ENCODE measurements around the gene SLC46A2. TPM values are rescaled to one million over a fixed set of nuclear protein-coding genes. Genes with fewer than 3 reads are reported as not detected.

SLC46A2 gene, protein sequence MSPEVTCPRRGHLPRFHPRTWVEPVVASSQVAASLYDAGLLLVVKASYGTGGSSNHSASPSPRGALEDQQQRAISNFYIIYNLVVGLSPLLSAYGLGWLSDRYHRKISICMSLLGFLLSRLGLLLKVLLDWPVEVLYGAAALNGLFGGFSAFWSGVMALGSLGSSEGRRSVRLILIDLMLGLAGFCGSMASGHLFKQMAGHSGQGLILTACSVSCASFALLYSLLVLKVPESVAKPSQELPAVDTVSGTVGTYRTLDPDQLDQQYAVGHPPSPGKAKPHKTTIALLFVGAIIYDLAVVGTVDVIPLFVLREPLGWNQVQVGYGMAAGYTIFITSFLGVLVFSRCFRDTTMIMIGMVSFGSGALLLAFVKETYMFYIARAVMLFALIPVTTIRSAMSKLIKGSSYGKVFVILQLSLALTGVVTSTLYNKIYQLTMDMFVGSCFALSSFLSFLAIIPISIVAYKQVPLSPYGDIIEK
- total RNA-seq: not detected in 2 replicates
- long read RNA-seq: 0 reads

- Mint-ChIP-seq H3K4me1 (ENCODE audit: low read depth) (peaks cover 4% of the 10 kb centered on the region), H3K9me3 (ENCODE audit: low read depth) (no peaks in the 10 kb centered on the region), H3K27me3 (peaks cover 52% of the 10 kb centered on the region), H3K36me3 (ENCODE audit: insufficient read depth) (no peaks in the 10 kb centered on the region), H3K27ac (no peak within 1 kb of the TSS), H3K4me3 (ENCODE audit: low read depth) (peak within 1 kb of the TSS; percentile 68)
- TF ChIP-seq CTCF (IDR thresholded peaks at IDR 0.05; ENCODE audit: unreplicated experiment): no peak
- DNase-seq (ENCODE audit: low spot score, unreplicated experiment): peak; percentile 16
These were observed at the start of gene SLC46A2 for GRCh38 chr9:112890106-112891081. SLC46A2 (minus strand) TSS chr9:112890876; CDS start chr9:112890681, 195 bp downstream.

GRCh38 chr9:112939418-112939817, 48.7 kb upstream of the SLC46A2 start:
- no peak overlapping the region for H3K27ac Mint-ChIP-seq
- TF ChIP-seq CTCF (IDR thresholded peaks at IDR 0.05; ENCODE audit: unreplicated experiment): no peak
- H3K4me3 Mint-ChIP-seq (ENCODE audit: low read depth): no peak overlapping the region
- no peaks in the 10 kb centered on the region for H3K36me3 Mint-ChIP-seq (ENCODE audit: insufficient read depth)
- no peaks in the 10 kb centered on the region for H3K9me3 Mint-ChIP-seq (ENCODE audit: low read depth)
- no peaks in the 10 kb centered on the region for H3K4me1 Mint-ChIP-seq (ENCODE audit: low read depth)
- peaks cover 58% of the 10 kb centered on the region for H3K27me3 Mint-ChIP-seq
- no peak for DNase-seq (ENCODE audit: low spot score, unreplicated experiment)

DNA sequence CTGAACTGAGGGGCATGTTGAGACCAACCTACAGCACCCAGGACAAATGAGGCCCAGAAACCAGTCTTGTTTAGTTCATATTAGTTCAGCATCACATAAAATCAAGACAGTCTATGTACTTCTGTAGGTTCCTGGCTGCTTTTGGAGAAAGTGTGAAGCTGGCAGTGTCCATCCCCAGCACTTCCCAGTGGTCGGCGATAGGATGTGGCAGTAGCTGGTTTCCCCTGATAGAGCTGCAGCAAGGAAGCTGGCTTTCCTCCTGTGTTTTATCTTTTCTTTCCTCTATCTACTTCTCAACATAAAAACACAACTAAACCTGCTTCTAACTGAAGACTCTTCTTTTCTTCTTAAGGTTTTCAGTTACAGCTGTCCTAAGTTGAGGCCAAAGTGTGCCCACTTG, 43.0 kb upstream of the SLC46A2 start:
- no peak overlapping the region for H3K4me3 Mint-ChIP-seq (ENCODE audit: low read depth)

DNA sequence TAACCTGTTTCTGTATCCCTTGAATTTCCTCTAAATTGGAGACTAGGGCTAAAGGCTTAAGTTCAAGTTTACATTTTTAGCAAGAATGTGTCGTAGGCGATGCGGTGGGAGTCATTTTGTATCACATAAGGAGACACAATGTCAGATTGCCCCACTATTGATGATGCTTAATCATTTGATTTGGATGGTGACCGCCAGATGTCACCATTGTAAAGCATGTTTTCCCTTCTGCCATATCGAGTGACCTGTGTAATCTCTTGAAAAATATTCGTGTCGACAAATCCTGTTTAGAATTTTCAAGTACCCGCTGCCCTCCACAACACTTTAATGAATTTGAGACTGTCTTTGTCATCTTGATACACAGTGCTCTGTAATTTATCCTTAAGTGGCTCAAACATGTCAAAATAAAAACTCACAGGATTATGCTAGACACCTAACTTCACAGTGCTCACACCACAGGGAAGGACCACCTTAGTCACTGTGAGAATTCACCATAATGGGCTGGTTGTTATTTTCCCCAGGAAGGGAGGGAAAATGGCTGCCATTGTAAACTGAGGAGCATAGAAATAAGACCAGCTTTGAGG, 34.5 kb upstream of the SLC46A2 start:
- no peaks in the 10 kb centered on the region for H3K4me1 Mint-ChIP-seq (ENCODE audit: low read depth)
- H3K27me3 Mint-ChIP-seq: peaks cover 29% of the 10 kb centered on the region
- H3K9me3 Mint-ChIP-seq (ENCODE audit: low read depth): no peaks in the 10 kb centered on the region
- H3K36me3 Mint-ChIP-seq (ENCODE audit: insufficient read depth): no peaks in the 10 kb centered on the region
- H3K4me3 Mint-ChIP-seq (ENCODE audit: low read depth): no peak overlapping the region
- peak overlapping the region; percentile 19 for H3K27ac Mint-ChIP-seq
- TF ChIP-seq CTCF (IDR thresholded peaks at IDR 0.05; ENCODE audit: unreplicated experiment): peak; percentile 58
- no peak for DNase-seq (ENCODE audit: low spot score, unreplicated experiment)

More for the DNA sequence above, 43.0 kb upstream of the SLC46A2 start:
- Mint-ChIP-seq H3K9me3 (ENCODE audit: low read depth) (no peaks in the 10 kb centered on the region), H3K36me3 (ENCODE audit: insufficient read depth) (no peaks in the 10 kb centered on the region), H3K4me1 (ENCODE audit: low read depth) (no peaks in the 10 kb centered on the region), H3K27me3 (peaks cover 46% of the 10 kb centered on the region), H3K27ac (no peak overlapping the region)
- TF ChIP-seq CTCF (IDR thresholded peaks at IDR 0.05; ENCODE audit: unreplicated experiment): no peak
- DNase-seq (ENCODE audit: low spot score, unreplicated experiment): no peak

DNA sequence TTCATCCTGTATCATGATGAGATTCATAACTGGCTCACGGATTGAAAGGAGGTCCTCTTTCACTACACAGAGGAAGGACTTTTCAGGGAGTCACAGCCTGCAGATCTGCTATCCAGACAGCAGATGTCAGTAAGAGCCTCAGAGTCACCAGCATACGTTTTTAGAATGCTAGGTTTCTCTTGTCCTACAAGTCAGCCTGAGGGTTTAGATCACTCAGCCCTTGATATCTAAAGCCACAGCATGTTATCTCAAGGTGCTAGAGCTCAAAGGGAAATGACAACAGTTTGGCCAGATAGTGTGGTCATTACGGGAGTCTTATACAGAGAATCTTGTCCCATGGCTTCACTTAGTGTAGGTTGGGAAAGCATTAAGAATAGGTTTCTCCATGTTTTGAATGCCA, 30.9 kb upstream of the SLC46A2 start:
- no peak for DNase-seq (ENCODE audit: low spot score, unreplicated experiment)
- H3K4me1 Mint-ChIP-seq (ENCODE audit: low read depth): no peaks in the 10 kb centered on the region
- peaks cover 37% of the 10 kb centered on the region for H3K27me3 Mint-ChIP-seq
- H3K4me3 Mint-ChIP-seq (ENCODE audit: low read depth): no peak overlapping the region
- H3K36me3 Mint-ChIP-seq (ENCODE audit: insufficient read depth): no peaks in the 10 kb centered on the region
- peak; percentile 53 for TF ChIP-seq CTCF (IDR thresholded peaks at IDR 0.05; ENCODE audit: unreplicated experiment)
- H3K9me3 Mint-ChIP-seq (ENCODE audit: low read depth): no peaks in the 10 kb centered on the region
- H3K27ac Mint-ChIP-seq: no peak overlapping the region
